HG03469 (cell line): ENCODE measurements around the gene RPL37.
"Not testable (repeated sequence)": the region's sequence is repeated elsewhere in the genome, so short reads cannot be mapped to it uniquely, and the experiment has no call there.

ENCODE experiments used
- ATAC-seq: cut with Tn5 transposase; IDR thresholded peaks from one replicate; pipeline ENCODE4 v1.9.1; 2021; ENCODE audit warnings: mild to moderate bottlenecking, moderate library complexity, moderate number of reproducible peaks; ENCODE audit not compliant: unreplicated experiment

Gene RPL37

DNA sequence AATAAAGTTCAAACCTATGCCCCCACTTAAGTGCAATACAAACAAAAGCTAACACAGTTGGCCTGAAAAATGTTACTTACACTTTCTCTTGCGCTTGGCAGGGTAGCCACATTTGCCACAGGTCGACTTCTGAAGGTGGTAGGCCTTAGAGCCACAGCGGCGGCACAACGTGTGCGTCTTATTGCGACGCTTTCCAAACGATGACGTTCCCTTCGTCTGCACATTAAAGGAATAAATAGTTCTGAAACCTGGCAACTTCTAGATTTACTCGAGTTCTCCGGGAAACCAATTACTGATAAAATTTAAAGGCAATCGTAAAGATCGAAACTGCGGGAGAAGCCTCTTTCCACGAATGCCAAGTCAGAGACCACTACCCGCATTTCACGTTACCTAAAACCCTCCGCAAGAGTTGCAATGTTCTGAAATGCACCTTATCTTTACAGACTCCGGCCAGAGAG is 602 bp downstream of the RPL37 start:
- no peak for ATAC-seq

DNA sequence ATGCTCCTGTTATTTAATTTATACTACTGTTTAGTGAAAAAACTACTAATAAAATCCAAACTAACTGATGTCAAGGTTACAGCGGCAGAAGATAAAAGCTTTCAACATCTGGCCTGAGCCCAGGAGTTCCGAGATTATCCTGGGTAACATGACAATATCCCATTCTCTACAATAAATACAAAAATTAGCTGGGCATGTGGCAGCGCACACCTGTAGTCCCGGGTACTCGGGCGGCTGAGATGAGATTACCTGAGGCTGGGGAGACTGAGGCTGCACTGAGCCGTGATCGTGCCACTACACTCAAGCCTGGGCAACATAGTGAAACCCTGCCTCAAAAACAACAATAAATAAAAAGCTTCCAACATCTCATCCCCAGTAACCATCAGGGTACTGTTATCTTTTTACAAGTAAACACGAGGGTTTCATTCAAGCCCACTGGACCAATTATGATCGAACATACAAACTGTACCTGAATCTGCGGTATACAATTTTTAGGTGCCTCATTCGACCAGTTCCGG is 1.3 kb downstream of the RPL37 start:
- no peak for ATAC-seq

DNA sequence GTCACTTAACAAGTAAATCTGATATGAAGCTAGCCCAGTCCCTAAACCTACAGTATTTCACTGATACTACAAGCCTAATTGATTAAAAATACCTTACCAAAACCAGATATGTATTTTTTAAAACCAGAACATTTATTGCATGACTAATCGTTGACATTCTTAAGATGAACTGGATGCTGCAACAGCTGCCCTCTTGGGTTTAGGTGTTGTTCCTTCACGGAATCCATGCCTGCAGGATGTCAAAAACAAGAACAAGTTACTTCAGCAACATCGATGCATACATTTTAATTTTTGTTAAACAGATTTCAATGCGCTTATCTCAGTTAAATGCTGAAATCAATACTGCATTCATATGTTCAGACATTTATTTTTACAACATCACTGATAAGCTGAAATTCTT is 2.7 kb downstream of the RPL37 start:
- ATAC-seq, result no peak

DNA sequence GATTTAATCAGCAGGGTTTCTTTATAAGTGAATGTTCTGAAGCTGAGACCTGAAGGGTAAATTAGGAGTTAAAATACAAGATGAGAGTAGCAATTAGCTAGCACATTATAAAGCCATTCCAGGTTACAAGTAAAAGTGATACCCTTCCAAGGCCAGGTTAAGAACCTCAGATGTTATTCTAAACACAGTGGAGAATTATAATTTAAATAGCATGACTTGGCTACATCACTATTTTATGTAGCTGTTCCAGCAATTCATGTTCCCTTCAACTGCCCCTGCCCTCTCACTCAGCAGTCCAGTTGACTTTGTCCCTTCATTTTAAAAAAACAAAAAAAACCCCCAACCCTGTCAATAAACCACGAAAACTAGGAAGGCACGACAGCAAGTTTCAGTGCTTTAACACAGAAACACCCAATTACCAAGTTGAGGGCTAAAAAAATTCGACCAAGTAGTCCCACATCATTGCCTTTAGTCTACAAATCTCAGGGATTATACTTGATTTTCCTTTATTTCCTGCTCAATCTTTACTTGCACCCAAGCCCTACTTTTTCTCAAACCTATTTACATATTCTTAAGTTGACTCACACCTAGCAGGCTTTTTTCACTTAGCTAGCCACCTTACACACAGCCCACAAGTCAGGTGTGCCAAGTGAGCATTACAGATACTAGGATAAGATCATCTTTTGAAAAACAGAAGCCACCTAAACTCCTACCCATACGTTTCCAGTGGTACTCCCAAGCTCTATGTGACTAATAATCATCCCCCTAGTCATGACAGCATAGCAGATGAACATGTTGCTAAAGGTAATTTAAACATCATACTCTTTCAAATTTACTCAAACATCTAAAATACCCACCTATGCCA is 3.4 kb downstream of the RPL37 start:
- ATAC-seq, result no peak

DNA sequence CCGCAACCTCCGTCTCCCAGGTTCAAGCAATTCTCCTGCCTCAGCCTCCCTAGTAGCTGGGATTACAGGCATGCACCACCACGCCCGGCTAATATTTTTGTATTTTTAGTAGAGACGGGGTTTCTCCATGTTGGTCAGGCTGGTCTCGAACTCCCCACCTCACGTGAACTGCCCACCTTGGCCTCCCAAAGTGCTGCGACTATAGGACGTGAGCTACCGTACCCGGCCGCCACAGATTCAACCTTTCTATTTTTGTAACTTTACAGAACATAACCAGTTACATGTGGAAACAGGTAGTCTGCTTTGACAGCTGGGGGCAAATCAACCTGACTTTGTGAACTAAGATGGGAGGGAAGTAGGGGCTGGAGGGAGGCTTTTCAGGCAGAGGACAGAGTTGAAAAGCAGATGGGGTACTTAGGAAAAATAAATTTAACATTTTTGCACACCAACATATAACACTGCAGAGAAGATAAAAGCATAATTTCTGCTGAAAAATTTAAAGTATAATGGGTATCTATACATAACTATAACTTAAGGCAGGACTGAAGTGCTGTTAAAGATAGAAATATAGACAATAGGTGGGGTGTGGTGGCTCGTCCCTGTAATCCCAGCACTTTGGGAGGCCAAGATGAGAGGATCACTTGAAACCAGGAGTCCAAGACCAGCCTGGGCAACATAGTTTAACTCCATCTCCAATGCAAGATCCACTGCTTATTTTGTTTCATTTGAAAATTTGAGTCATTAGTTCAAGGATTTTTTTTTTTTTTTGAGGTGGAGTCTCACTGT is 5.1 kb downstream of the RPL37 start:
- ATAC-seq, result no peak

DNA sequence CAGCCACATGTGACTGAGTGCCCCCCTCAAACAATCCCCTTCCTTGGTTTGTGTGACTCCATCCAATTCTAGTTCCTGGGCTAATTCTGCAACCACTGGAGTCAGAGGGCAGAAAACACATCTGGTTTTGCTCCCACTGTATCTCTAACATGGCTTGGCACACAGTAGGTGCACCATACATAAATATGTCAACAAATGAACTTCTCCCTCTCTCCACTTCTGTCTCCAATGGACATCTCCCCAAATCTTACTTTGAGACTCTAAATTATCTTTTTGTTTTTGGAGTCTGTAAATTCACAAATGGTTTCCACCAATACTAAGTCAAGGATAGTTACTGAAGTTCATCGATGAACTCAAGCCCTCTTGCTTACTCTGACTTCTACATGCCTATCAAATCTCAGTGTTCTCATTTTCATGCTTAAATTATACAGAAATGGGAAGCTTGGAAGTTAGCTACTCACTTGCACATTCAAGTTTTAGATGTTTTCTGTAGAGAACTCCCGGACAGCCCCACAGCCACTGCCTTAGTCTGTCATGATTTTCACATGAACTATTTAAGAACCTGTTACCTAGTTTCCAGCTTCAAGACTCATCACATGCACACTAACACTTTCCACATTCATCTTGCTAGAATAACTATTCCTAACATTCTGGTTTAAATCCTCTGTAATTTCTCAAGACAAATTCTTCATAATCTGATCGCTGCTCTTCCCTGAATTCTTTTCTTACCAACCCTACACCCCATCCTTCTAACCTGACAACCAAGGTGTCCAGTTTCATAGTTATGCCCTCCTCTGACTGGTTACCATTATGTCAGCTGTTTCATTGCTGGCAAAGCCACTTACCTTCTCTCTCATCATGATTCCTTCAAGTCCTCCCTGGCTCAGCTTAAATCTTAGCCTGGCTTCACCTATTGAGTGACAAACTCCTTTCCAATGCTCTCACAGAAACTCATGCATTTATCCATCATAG is 6.0 kb downstream of the RPL37 start:
- ATAC-seq, result no peak

DNA sequence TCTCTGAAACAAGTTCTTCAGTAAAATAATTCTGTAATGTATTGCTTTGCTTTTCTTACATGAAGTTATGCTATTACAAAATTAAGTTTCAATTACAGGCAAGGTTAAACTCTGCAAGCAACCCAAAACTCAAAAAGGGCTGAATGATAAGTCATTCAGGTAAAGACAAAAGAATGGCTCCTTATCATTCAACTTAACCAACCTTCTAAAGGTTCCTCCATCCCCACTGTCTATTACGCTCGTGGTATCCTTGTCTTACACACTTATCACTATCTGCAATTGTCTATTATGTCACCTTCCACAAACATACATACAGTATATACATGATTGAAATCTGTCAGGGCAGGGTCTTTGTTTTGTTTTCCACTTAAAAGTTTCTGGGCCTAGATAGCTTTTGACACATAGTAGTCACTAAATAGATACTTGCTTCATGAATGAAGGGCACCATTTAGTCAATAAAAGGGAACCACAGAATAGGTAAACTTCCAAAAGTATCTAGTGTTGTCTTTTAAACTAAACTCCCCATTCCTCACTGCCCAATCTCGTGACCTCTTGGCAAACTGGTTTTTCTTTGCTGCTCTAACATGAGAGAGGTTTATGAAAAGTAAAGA is 6.9 kb downstream of the RPL37 start:
- no peak for ATAC-seq

DNA sequence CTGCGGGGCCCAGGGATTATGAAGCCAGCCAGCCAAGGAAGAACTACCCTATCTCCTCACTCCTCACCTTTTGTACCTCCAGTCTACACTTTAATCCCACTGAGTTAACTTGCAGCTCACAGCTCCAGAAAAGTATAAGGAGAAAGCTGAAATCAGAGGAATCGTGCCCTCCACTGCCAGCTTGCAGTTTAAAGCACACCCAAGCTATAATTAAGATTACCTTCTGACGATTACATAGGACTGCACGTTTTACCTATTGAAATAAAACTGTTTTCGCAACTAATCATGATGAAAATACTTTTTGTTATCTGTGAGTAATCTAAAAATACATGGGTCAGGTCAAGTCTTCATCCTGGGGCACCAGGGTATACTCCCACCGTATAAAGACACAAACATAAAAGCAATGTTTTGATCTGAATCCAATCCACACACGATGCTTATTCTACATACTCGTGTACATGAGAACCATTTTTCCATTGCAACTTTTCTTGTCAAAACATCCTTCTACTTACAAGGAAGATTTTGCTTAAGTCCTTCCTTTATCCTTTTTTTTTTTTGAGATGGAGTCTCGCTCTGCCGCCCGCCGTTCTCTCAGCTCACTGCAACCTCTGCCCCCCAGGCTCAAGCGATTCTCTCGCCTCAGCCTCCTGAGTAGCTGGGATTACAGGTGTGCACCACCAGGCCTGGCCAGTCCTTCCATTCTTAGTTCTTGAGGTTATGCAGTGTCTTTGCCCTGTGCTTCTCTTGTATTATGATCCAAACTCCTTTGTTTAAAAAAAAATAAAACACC is 7.6 kb downstream of the RPL37 start:
- no peak for ATAC-seq

DNA sequence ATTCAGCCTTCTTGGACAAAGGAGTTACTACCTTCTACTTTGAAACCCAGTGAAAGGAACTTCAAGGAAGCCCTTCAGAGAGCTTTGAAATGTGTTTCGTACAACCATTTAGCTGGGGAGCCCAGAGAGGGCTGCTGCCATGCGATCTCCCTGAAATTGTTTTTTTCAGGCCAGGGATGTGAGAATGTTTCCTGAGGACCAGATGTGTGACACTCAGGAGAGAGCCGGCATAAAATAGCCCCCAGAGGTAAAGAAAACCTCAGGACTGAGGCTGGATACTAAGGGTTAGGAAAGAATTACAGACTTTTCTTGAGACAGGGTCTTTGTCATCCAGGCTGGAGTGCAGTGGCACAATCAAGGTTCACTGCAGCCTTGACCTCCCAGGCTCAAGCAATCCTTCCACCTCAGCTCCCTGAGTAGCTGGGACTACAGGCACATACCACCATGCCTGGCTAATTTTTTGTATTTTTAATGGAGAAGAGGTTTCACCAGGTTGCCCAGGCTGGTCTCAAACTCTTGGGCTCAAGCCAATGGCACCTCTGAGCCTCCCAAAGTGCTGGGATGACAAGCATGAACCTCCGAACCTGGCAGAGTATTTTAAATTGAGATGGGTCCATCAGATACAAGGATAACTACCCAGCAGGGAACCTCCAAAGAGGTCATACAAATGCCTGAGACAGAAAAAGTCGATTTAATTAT is 8.4 kb downstream of the RPL37 start:
- ATAC-seq, result no peak

DNA sequence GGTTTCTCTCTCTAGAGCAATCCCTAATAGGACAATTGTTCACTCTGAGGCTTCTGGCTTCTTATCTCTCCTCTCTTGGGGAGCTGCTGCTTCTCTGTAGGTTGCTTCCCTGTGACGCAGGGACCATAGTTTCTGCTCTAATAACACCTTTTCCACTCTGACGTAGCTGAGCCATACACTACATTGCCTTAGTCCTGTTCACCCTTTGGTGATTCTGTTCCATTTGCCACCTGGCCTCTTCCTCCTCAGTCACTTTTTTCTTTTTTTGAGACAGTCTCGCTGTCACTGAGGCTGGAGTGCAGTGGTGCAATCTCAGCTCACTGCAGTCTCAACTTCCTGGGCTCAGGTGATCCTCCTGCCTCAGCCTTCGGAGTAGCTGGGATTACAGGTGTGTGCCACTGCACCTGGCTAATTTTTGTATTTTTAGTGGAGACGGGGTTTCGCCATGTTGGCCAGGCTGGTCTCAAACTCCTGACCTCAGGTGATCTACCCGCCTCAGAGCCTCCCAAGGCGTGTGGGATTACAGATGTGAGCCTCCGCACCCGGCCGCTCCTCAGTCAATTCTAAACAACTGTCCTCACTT is 9.5 kb downstream of the RPL37 start:
- ATAC-seq, result not testable (repeated sequence)

DNA sequence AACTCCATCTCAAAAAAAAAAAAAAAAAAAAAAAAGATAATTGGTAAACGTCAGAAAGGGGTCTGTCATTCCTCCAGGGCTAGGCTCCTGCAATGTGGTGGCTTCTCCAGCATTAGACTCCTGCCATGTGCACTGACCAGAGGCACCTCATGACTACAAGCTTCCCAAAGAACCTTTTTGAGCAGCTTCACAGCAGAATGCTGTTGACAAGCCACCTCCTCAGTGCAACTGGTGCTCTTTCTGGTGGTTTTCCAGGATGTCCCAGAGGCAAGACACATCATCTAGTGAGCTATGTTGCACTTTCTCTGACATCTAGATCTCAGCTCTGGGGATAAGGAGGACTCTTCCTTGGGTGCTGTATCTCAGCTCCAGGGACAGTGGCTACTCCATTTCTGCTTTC is 11.6 kb downstream of the RPL37 start:
- ATAC-seq, result no peak

DNA sequence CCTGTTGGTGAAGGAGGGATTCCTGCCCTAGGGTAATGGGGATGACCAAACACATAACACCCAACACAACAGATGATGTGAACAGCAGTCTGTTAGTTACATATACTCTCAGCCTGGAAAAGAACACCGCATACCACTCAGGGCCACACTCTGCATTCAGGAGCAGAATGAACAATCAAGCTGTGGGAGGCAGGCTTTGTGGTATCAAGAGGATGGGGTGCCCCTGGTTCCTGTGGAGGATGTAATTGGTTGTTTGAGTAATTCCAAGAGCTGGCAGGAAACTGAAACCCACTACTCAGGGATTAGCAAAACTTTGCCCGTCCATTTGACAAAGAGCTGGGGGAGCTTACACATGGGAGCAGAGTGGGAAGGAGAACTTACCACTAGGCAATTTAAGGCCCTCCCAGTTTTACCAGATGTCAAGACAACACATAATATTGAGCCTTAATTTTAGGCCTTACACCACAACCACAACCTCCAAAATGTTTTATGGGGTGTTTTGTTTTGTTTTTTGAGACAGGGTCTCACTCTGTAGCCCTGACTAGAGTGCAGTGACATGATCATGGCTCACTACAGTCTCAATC is 21.2 kb downstream of the RPL37 start:
- no peak for ATAC-seq

DNA sequence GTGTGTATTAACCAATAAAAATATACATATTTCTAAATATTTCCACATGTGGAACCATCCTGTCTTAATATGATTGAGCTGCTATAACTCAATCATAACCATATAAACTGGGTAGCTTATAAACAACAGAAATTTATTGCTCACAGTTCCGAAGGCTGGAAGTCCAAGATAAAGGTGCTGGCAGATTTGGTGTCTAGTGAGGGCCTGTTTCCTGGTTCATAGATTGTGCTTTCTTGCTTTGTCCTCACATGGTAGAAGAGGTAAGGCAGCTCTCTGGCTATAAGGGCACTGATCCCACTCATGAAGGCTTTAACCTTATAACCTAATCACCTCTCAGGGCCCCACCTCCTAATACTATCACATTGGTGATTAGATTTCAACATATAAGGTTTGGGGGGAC is 22.9 kb downstream of the RPL37 start:
- ATAC-seq, result no peak

DNA sequence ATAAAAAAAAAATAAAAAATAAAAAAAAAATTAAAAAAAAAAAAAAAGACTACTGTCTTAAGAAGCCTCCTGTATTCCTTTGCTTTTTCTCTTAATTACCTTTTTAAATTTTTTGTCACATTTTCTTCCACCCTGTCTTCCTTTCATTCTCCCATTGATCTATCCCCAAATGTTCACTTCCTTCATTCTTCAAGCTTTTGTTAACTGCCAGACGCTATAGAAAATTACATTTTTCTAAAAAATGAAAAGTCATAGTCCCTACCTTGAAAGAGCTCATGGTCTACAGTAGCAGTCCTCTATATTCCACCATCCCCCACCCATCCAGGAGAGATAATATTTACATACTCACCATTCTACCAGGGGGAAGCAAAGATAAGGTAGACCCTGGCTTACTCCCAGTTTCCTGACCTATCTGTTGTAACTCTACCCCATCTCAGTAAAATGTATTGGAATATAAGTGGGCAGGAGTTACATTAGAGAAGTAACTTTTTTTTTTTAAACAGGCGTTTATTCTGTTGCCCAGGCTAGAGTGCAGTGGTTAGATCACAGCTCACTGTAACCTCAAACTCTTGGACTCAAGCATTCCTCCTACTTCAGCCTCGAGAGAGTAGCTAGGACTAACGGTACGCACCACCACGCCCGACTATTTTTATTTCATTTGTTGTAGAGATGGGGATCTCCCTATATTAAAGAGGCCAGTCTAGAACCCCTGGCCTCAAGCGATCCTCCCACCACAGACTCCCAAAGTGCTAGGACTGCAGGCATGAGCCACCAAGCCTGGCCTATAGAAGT is 33.1 kb downstream of the RPL37 start:
- ATAC-seq, result no peak

DNA sequence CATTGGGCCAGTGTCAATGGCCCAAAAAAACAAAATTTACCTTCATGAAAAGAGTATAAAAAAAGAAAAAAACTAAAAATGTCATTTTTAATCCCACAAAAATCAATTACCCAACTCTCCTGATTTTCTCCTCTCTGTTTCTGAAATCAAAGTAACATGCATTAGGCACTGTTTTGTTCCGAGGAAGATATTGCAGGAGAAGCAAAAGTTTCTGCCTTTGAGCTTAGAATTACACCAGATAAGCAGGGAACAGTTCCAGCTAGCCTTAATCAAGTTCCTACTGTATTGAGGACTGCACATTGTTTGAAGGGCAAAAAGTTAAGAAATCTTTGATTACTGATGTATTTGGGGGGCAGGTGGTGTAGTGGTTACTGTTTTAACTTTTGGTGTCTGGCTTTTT is 35.8 kb downstream of the RPL37 start:
- no peak for ATAC-seq

DNA sequence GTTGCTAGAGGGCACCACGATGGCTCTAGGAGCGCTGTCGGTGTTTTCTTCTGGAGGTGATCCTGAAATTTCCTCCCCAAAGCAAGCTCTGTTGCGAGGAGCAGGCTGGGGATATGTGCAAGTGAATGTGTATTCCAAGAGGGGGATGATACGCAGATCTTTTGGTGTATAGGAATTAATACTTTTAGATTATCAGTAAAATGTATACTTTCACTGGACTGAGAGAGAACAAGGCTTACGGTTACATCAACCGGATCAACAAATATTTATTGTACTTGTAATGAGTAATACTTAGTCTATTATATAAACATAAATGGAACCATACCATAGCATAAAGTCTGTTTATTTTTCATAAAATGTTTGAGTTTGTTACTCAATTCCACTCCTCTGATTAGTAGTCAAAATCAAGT is 36.2 kb downstream of the RPL37 start:
- no peak for ATAC-seq
